ENCODE measurements around the gene SNRPA. TPM values are rescaled to one million over a fixed set of nuclear protein-coding genes. Genes with fewer than 3 reads are reported as not detected.

SNRPA gene
- polyA plus RNA-seq, 1 of the 3 experiments (the other 2 are of a cell fraction): 121 TPM

- TF ChIP-seq ELF1 (IDR thresholded peaks at IDR 0.05): no peak
- TF ChIP-seq SMC3 (IDR thresholded peaks at IDR 0.05; ENCODE audit: low read depth, low read length): no peak
- TF ChIP-seq GATA2 (CRISPR knock-in tag; IDR thresholded peaks at IDR 0.05): no peak
- no peak for TF ChIP-seq MEF2A (IDR thresholded peaks at IDR 0.05; ENCODE audit: borderline replicate concordance, low read depth)
Measured at GRCh38 chr19:40786060-40787037, 35.3 kb downstream of the SNRPA start (continued).

DNA sequence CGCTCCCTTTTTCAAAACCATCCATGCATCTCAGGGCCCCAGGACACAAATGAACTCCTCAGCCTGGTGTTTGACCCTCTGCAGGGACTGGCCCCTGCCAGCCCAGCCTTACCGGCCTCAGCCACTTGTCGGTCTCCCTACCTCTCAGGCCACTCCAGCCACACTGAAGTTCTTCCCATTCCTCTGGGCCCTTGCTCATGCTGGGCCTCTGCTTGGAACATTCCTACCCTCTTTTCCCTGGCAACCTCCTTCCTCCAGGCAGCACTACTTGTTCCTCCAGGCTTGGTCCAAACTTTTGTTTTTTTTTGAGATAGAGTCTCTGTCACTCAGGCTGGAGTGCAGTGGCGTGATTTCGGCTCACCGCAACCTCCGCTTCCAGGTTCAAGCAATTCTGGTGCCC, 40.3 kb downstream of the SNRPA start:
- Histone ChIP-seq H3K9me2 (no peaks in the 10 kb centered on the region), H4K20me1 (ENCODE audit: insufficient read depth) (no peaks in the 10 kb centered on the region), H3K4me3 (ENCODE audit: low read depth in 2 of 2, low read length in 1 of 2) (no peak overlapping the region), H3K27ac (ENCODE audit: low read depth in 2 of 2, low read length in 1 of 2) (no peak overlapping the region), H3K4me2 (no peak overlapping the region), H3K9ac (no peak overlapping the region), H3K27me3 (ENCODE audit: insufficient read depth) (no peaks in the 10 kb centered on the region), H3K9me3 (no peaks in the 10 kb centered on the region), H3K79me2 (ENCODE audit: insufficient read depth) (no peaks in the 10 kb centered on the region), H3K36me3 (replicated peaks in 1 of 2; ENCODE audit: control insufficient read depth in 1 of 2, insufficient read depth in 2 of 2, low read length in 1 of 2) (peaks cover 0 to 3% of the 10 kb centered on the region in 2 experiments), H3K4me1 (ENCODE audit: control insufficient read depth in 1 of 2, insufficient read depth in 2 of 2, low read depth in 1 of 2, low read length in 1 of 2) (no peaks in the 10 kb centered on the region), H3F3A (replicated peaks; ENCODE audit: insufficient read depth) (no peaks in the 10 kb centered on the region), H2AFZ (ENCODE audit: low read depth) (no peak overlapping the region)
- ChIA-PET CTCF (no interaction called here), POLR2A (no interaction called here)
- 97% methylated on average over 7 of the region's 7 CpGs for WGBS (ENCODE audit: low lambda C conversion rate)
- no peak for TF ChIP-seq RCOR1 (IDR thresholded peaks at IDR 0.05; ENCODE audit: low read length)
- no peak for TF ChIP-seq SIN3A (IDR thresholded peaks at IDR 0.05; ENCODE audit: borderline replicate concordance, low read depth, low read length)
- DNase-seq: no peak

- H4K20me1 ChIP-seq (ENCODE audit: insufficient read depth): no peaks in the 10 kb centered on the region
- H3K4me2 ChIP-seq: no peak overlapping the region
- H3K36me3 ChIP-seq (replicated peaks in 1 of 2; ENCODE audit: control insufficient read depth in 1 of 2, insufficient read depth in 2 of 2, low read length in 1 of 2): no peaks in the 10 kb centered on the region
- H3K9me3 ChIP-seq: no peaks in the 10 kb centered on the region
- no peaks in the 10 kb centered on the region for H3K9me2 ChIP-seq
- ChIA-PET CTCF (no interaction called here), POLR2A (no interaction called here)
- no peaks in the 10 kb centered on the region for H3K27me3 ChIP-seq (ENCODE audit: insufficient read depth)
- WGBS (ENCODE audit: low lambda C conversion rate): 74% methylated on average over 3 of the region's 3 CpGs
- H2AFZ ChIP-seq (ENCODE audit: low read depth): no peak overlapping the region
- no peak overlapping the region for H3K9ac ChIP-seq
- H3K27ac ChIP-seq (ENCODE audit: low read depth in 2 of 2, low read length in 1 of 2): no peak overlapping the region
- no peaks in the 10 kb centered on the region for H3F3A ChIP-seq (replicated peaks; ENCODE audit: insufficient read depth)
- no peak overlapping the region for H3K4me3 ChIP-seq (ENCODE audit: low read depth in 2 of 2, low read length in 1 of 2)
- H3K79me2 ChIP-seq (ENCODE audit: insufficient read depth): no peaks in the 10 kb centered on the region
- TF ChIP-seq, protein P1, sequence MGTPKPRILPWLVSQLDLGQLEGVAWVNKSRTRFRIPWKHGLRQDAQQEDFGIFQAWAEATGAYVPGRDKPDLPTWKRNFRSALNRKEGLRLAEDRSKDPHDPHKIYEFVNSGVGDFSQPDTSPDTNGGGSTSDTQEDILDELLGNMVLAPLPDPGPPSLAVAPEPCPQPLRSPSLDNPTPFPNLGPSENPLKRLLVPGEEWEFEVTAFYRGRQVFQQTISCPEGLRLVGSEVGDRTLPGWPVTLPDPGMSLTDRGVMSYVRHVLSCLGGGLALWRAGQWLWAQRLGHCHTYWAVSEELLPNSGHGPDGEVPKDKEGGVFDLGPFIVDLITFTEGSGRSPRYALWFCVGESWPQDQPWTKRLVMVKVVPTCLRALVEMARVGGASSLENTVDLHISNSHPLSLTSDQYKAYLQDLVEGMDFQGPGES (IDR thresholded peaks at IDR 0.05; ENCODE audit: low read depth, low read length): no peak
- no peak for TF ChIP-seq RCOR1 (IDR thresholded peaks at IDR 0.05; ENCODE audit: low read length)
- no peak for TF ChIP-seq ZBTB33 (IDR thresholded peaks at IDR 0.05; ENCODE audit: borderline replicate concordance, low read depth)
- DNase-seq: no peak
- H3K4me1 ChIP-seq (ENCODE audit: control insufficient read depth in 1 of 2, insufficient read depth in 2 of 2, low read depth in 1 of 2, low read length in 1 of 2): no peaks in the 10 kb centered on the region
Measured at GRCh38 chr19:40791996-40792395, 41.0 kb downstream of the SNRPA start.
